Lower leg skin (tissue), 4 donors: ENCODE measurements around the gene MPEG1. TPM values are rescaled to one million over a fixed set of nuclear protein-coding genes. Genes with fewer than 3 reads are reported as not detected.

Experiments
- DNase-seq, 2 donors: peaks; one replicate each; pipeline ENCODE4 v3.0.0-alpha.2; 2019; ENCODE audit warnings: low spot score in 2 of 2
- H3K4me3 ChIP-seq: fragments of 200-600 bp; sonication (generic); 2 replicates; pipeline ENCODE4 v1.5.1; 2017; ENCODE audit warnings: mild to moderate bottlenecking, low read depth; ENCODE audit not compliant: poor library complexity, severe bottlenecking
- POLR2A ChIP-seq, 2 donors: fragments of 450-650 bp; IDR thresholded peaks; one replicate each; pipeline ENCODE4 v1.6.1; 2016 to 2017; ENCODE audit warnings: antibody characterized with exemption in 2 of 2, mild to moderate bottlenecking in 1 of 2, moderate library complexity in 1 of 2
- WGBS, 2 donors: methylation state at CpG; one replicate each; pipeline ENCODE4 v1.1.5; 2018; 5-methylcytosine and 5-hydroxymethylcytosine counted together
- intact Hi-C: fragments of 100-400 bp; cut with DNase I; formaldehyde crosslinking; loops from one replicate; pipeline ENCODE4 v1.15.0; 2023; ENCODE audit warnings: low total_unique reads
- total RNA-seq, 4 donors: library from RNA; depleted of rRNA; stranded (reverse); fragments of >200 nt; gene quantifications; one replicate each; pipeline ENCODE4 v1.1.0, GENCODE V29; 2016
- TF ChIP-seq, protein P1 (sequence below), 3 donors: fragments of 450-650 bp; IDR thresholded peaks; one replicate each; pipeline ENCODE4 v1.5.1; 2016; ENCODE audit warnings: antibody characterized with exemption in 3 of 3, mild to moderate bottlenecking in 3 of 3, moderate library complexity in 2 of 3

The MPEG1 gene
- total RNA-seq, 4 donors from 2014 or later, result 2.1 to 6.9 (median 3.8) TPM

DNA sequence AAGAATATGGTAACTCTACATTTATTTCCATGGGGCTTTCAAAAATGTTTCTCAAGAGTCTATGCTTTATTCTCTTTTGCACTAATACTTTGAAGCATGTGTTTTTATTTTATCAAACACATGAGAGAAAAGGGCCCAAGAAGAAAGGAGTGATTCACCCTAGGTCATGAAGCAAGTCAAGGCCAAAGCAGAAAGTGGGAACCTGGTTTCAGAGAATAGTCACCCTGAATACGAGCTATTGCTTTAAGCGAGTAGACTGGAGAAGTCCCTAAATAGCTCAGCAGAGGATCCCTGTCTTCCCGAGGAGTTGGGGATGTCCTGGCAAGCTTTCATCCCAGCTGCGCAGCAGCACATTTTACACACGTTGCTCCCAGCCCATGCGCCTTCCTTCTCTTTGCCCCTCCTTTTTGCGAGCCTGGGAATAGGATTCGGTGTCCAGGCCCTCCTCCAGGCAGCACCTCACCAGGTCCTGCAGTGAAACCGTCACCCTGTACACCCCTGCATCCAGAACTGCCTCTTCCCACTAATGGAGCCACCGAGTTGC lies 19.1 kb downstream of the MPEG1 start:
- DNase-seq, result no peak
- intact Hi-C loops, result no loop called here
- H3K4me3 ChIP-seq, result no peak overlapping the region
- WGBS, 2 donors, result 79 to 81% methylated on average over 10 of the region's 10 CpGs
- no peak for TF ChIP-seq POLR2A (IDR thresholded peaks at IDR 0.05)
- TF ChIP-seq, protein P1, sequence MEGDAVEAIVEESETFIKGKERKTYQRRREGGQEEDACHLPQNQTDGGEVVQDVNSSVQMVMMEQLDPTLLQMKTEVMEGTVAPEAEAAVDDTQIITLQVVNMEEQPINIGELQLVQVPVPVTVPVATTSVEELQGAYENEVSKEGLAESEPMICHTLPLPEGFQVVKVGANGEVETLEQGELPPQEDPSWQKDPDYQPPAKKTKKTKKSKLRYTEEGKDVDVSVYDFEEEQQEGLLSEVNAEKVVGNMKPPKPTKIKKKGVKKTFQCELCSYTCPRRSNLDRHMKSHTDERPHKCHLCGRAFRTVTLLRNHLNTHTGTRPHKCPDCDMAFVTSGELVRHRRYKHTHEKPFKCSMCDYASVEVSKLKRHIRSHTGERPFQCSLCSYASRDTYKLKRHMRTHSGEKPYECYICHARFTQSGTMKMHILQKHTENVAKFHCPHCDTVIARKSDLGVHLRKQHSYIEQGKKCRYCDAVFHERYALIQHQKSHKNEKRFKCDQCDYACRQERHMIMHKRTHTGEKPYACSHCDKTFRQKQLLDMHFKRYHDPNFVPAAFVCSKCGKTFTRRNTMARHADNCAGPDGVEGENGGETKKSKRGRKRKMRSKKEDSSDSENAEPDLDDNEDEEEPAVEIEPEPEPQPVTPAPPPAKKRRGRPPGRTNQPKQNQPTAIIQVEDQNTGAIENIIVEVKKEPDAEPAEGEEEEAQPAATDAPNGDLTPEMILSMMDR (IDR thresholded peaks at IDR 0.05), result no peak

- no peak for TF ChIP-seq POLR2A (IDR thresholded peaks at IDR 0.05)
- TF ChIP-seq, protein P1 (IDR thresholded peaks at IDR 0.05), result no peak
- 89% methylated on average over 4 of the region's 4 CpGs for WGBS, 2 donors
- H3K4me3 ChIP-seq, result no peak overlapping the region
- no peak for DNase-seq
- intact Hi-C loops, result no loop called here
Measured at GRCh38 chr11:59192446-59193020, 20.2 kb downstream of the MPEG1 start.

GRCh38 chr11:59191890-59192289 lies 20.8 kb downstream of the MPEG1 start:
- DNase-seq, result no peak
- 82 to 86% methylated on average over 8 of the region's 8 CpGs for WGBS, 2 donors
- TF ChIP-seq, protein P1 (IDR thresholded peaks at IDR 0.05), result no peak
- TF ChIP-seq POLR2A (IDR thresholded peaks at IDR 0.05), result no peak
- no peak overlapping the region for H3K4me3 ChIP-seq
- intact Hi-C loops, result no loop called here

DNA sequence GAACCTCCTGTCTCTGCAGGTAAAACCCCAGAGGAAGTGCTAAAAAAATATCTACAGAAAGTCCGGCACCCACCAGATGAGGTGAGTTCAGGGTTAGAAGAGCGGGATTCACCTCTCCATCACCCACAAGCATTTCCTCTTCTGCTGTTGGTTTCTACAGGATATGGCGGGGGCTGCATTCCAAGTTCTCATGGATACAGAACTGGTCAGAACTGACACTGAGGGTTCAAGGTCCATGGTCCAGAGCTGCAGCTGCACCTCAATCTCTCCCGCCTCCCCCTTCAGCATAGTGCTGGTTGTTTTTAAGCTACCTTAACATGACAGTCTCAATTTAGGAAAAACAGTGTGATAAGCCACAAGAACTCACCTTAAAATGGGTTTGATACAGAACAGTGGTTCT lies 21.6 kb downstream of the MPEG1 start:
- no peak for DNase-seq
- H3K4me3 ChIP-seq, result no peak overlapping the region
- intact Hi-C loops, result no loop called here
- TF ChIP-seq, protein P1 (IDR thresholded peaks at IDR 0.05), result no peak
- TF ChIP-seq POLR2A (IDR thresholded peaks at IDR 0.05), result no peak
- 89 to 95% methylated on average over 4 of the region's 4 CpGs for WGBS, 2 donors

DNA sequence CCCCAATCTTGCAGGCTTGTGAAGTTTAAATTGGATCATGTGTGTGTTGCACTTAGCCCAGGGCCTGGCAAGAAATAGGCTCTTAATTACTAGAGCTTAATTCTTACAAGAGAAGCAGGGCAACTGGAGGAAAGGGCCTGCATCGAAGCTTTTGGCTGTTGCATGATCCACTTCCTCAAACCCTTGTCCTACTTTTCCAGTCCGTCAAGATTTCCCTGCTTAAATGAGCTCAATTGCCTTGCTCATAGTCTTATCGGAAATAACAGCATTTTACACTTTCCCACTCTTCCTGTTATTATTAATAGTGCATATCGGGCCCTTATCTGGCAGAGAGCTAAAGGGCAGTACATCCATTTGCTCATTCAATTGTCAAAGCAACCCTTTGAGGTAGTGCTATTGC lies 22.7 kb downstream of the MPEG1 start:
- TF ChIP-seq, protein P1 (IDR thresholded peaks at IDR 0.05), result no peak
- TF ChIP-seq POLR2A (IDR thresholded peaks at IDR 0.05), result no peak
- no peak for DNase-seq
- WGBS, 2 donors, result 41 to 47% methylated on average over 4 of the region's 4 CpGs
- intact Hi-C loops, result no loop called here
- H3K4me3 ChIP-seq, result no peak overlapping the region

DNA sequence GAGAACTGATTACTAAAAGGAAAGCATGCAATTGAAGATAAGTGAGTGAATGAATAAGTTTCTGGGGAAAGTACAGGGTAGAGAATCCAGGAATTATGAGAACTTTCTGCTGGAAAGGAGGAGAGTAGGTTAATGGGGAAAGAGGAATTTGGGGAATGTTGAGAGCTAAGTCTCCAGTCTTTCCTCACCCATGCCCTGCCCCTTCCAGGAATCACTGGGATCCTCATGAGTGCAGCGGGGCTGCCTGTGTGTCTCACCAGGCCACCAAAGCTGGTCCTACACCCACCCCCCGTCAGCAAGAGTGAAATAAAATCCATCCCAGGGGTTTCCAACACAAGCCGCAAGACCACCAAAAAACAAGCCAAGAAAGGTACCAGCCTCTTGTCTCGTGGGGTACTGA lies 23.8 kb downstream of the MPEG1 start:
- intact Hi-C loops, result no loop called here
- WGBS, 2 donors, result 90 to 92% methylated on average over 4 of the region's 4 CpGs

More for the DNA sequence above, 23.8 kb downstream of the MPEG1 start:
- DNase-seq, result no peak
- TF ChIP-seq, protein P1 (IDR thresholded peaks at IDR 0.05), result no peak
- TF ChIP-seq POLR2A (IDR thresholded peaks at IDR 0.05), result no peak
- H3K4me3 ChIP-seq, result no peak overlapping the region
